GM23248 (cell line): ENCODE measurements around the gene BICDL2. TPM values are rescaled to one million over a fixed set of nuclear protein-coding genes. Genes with fewer than 3 reads are reported as not detected.
"Not testable (repeated sequence)": the region's sequence is repeated elsewhere in the genome, so short reads cannot be mapped to it uniquely, and the experiment has no call there.

Experiments used
- DNase-seq: peaks from one replicate; pipeline ENCODE4 v3.0.0-alpha.2; 2015
- H2AFZ ChIP-seq: fragments of 200-600 bp; sonication (generic); 2 replicates; pipeline ENCODE4 v1.6.1; 2016; ENCODE audit warnings: antibody characterized with exemption
- H3F3A ChIP-seq: fragments of 200-600 bp; sonication (generic); 2 replicates; pipeline ENCODE4 v1.6.1; 2016; ENCODE audit warnings: mild to moderate bottlenecking, antibody characterized with exemption, mixed run types; ENCODE audit not compliant: insufficient read depth
- H3K27ac ChIP-seq: fragments of 200-600 bp; sonication (generic); 2 replicates; pipeline ENCODE4 v1.5.1; 2016; ENCODE audit warnings: mild to moderate bottlenecking
- H3K27me3 ChIP-seq: fragments of 200-600 bp; sonication (generic); replicated peaks from 2 replicates; pipeline ENCODE4 v1.6.1; 2016; ENCODE audit warnings: mild to moderate bottlenecking; ENCODE audit not compliant: insufficient read depth
- H3K36me3 ChIP-seq: fragments of 200-600 bp; sonication (generic); 2 replicates; pipeline ENCODE4 v1.6.1; 2016; ENCODE audit warnings: low read depth, mild to moderate bottlenecking
- H3K4me1 ChIP-seq: fragments of 200-600 bp; sonication (generic); 2 replicates; pipeline ENCODE4 v1.6.1; 2016; ENCODE audit warnings: mild to moderate bottlenecking; ENCODE audit not compliant: insufficient read depth
- H3K4me2 ChIP-seq: fragments of 200-600 bp; sonication (generic); one replicate; pipeline ENCODE4 v1.6.1; 2016; ENCODE audit warnings: mild to moderate bottlenecking; ENCODE audit not compliant: unreplicated experiment
- H3K4me3 ChIP-seq: fragments of 200-600 bp; sonication (generic); 2 replicates; pipeline ENCODE4 v1.5.1; 2016; ENCODE audit warnings: mild to moderate bottlenecking
- H3K79me2 ChIP-seq: fragments of 200-600 bp; sonication (generic); 2 replicates; pipeline ENCODE4 v1.6.1; 2016; ENCODE audit warnings: mild to moderate bottlenecking; ENCODE audit not compliant: insufficient read depth
- H3K9ac ChIP-seq: fragments of 200-600 bp; sonication (generic); 2 replicates; pipeline ENCODE4 v1.6.1; 2016; ENCODE audit warnings: mild to moderate bottlenecking
- H3K9me2 ChIP-seq: fragments of 200-600 bp; sonication (generic); 2 replicates; pipeline ENCODE4 v1.6.1; 2016; ENCODE audit warnings: mixed run types, mild to moderate bottlenecking, moderate library complexity; ENCODE audit not compliant: insufficient read depth
- H3K9me3 ChIP-seq: fragments of 200-600 bp; sonication (generic); one replicate; pipeline ENCODE4 v1.6.1; 2017; ENCODE audit warnings: low read depth
- H4K20me1 ChIP-seq: fragments of 200-600 bp; sonication (generic); 2 replicates; pipeline ENCODE4 v1.6.0; 2016; ENCODE audit not compliant: insufficient read depth
- EZH2 ChIP-seq: fragments of 200-600 bp; sonication (generic); IDR thresholded peaks from 2 replicates; pipeline ENCODE4 v1.6.1; 2018; ENCODE audit warnings: antibody characterized with exemption, mild to moderate bottlenecking; ENCODE audit not compliant: insufficient read depth, poor library complexity, severe bottlenecking
- EZH2phosphoT487 ChIP-seq: fragments of 200-600 bp; sonication (generic); IDR thresholded peaks from 2 replicates; pipeline ENCODE4 v1.6.1; 2018; ENCODE audit warnings: antibody characterized with exemption, moderate library complexity, mild to moderate bottlenecking, low read depth; ENCODE audit not compliant: insufficient read depth
- WGBS, 2 experiments: methylation state at CpG; one replicate each; pipeline ENCODE4 v1.1.6; 2015 to 2017; ENCODE audit warnings: low lambda C conversion rate in 2 of 2, low coverage in 1 of 2; ENCODE audit errors: missing lambda C conversion rate in 2 of 2; 5-methylcytosine and 5-hydroxymethylcytosine counted together
- in situ Hi-C: fragments of 300-500 bp; cut with MboI; formaldehyde crosslinking; loops from 2 replicates; pipeline ENCODE4 v1.15.0; 2020
- polyA plus RNA-seq: library from polyadenylated mRNA; unstranded; fragments of >200 nt; fragmentation: Nextera tagmentation; extraction: Ambion mirVana; gene quantifications from 2 replicates; pipeline ENCODE4 v1.2.1, GENCODE V29; 2016
- total RNA-seq: library from RNA; depleted of rRNA; stranded (reverse); fragments of >200 nt; shearing (Covaris generic); gene quantifications from 2 replicates; pipeline ENCODE4 v1.2.3, GENCODE V29; 2014

Gene BICDL2
- total and polyA plus RNA-seq, 2 experiments from 2014 or later, result 0.11 to 0.63 TPM

DNA sequence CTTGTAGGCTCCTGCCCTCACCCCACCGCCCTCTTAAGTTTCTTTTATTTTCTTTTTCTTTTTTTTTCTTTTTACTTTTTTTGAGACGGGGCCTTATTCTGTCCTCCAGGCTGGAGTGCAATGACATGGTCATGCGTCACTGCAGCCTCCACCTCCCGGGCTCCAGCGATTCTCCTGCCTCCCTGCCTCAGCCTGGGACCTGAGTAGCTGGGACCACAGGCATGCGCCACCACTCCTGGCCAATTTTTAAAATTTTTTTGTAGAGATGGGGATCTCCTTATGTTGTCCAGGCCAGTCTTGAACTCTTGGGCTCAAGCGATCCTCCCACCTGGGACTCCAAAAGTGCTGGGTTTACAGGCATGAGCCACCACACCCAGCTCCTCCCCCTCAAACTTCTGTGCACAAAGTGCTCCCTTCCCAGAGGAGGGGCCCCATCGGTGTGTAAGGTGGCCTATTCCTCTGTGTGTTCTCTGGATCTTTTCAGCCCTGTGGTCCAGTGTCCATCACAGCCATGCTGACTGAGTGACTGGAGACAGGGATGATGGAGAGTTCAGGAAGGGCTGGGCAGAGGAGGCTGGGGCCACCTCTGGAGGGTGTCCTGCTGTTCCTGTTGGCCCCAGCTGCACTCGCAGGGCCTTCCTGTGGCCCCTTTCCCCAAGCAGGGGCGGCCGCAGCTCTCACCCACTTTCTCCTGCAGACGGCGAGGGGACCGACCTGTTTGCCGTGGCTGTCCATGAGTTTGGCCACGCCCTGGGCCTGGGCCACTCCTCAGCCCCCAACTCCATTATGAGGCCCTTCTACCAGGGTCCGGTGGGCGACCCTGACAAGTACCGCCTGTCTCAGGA is 19.8 kb upstream of the BICDL2 start:
- no peaks in the 10 kb centered on the region for H3K79me2 ChIP-seq
- TF ChIP-seq EZH2phosphoT487, result no peak
- no peak for DNase-seq
- H3K27me3 ChIP-seq, result no peaks in the 10 kb centered on the region
- no peaks in the 10 kb centered on the region for H3K9me3 ChIP-seq
- H4K20me1 ChIP-seq, result no peaks in the 10 kb centered on the region
- H3K4me3 ChIP-seq, result no peak overlapping the region
- in situ Hi-C loops, result no loop called here
- H3K27ac ChIP-seq, result no peak overlapping the region
- H3K4me1 ChIP-seq, result no peaks in the 10 kb centered on the region
- H2AFZ ChIP-seq, result no peak overlapping the region
- WGBS, 2 experiments, result 90 to 91% methylated on average over 19 of the region's 19 CpGs
- no peaks in the 10 kb centered on the region for H3K36me3 ChIP-seq
- no peaks in the 10 kb centered on the region for H3K9me2 ChIP-seq
- no peaks in the 10 kb centered on the region for H3F3A ChIP-seq
- H3K4me2 ChIP-seq, result no peak overlapping the region
- H3K9ac ChIP-seq, result no peak overlapping the region

DNA sequence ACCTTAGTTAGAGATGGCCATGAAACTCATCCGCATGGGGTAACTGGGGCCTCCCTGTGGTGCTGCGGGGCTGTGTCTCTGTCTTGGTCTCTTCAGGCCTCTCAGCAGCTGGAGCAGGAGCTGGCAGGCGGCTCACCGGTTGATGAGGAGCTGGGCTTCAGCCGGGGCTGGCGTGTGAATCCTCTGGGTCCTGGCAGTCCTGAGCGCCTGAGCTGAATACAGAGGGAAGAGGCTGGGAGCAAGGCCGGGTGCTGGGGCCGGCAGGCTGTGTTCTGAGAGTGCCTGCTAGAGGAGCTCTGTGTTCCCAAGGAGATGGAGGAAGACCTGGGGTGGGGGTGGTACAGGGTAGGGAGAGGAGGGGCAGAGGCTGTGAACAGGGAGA is 19.0 kb upstream of the BICDL2 start:
- in situ Hi-C loops, H3K9me2 ChIP-seq, H3K4me2 ChIP-seq, H3K27ac ChIP-seq, DNase-seq, H3F3A ChIP-seq, H3K9ac ChIP-seq, H3K4me1 ChIP-seq, H4K20me1 ChIP-seq, H3K79me2 ChIP-seq, H3K9me3 ChIP-seq, H3K36me3 ChIP-seq, H3K4me3 ChIP-seq, H3K27me3 ChIP-seq, H2AFZ ChIP-seq: not testable (repeated sequence)
- WGBS, 2 experiments, result 29 to 32% methylated on average over 9 of the region's 9 CpGs

GRCh38 chr16:3054965-3055733 is 18.4 kb upstream of the BICDL2 start:
- Histone ChIP-seq H3K4me2 (no peak overlapping the region), H3K9me3 (no peaks in the 10 kb centered on the region), H3F3A (no peaks in the 10 kb centered on the region), H3K4me1 (no peaks in the 10 kb centered on the region), H3K27ac (no peak overlapping the region), H2AFZ (no peak overlapping the region), H3K9me2 (no peaks in the 10 kb centered on the region), H3K36me3 (no peaks in the 10 kb centered on the region), H3K79me2 (no peaks in the 10 kb centered on the region), H4K20me1 (no peaks in the 10 kb centered on the region), H3K27me3 (0 out of 2 replicates have a peak, but pooled peaks cover 5% of the 10 kb centered on the region), H3K9ac (no peak overlapping the region), H3K4me3 (no peak overlapping the region)
- TF ChIP-seq EZH2phosphoT487, result no peak
- no peak for TF ChIP-seq EZH2
- in situ Hi-C loops, result no loop called here
- 80 to 87% methylated on average over 16 to 17 of the region's 17 CpGs for WGBS, 2 experiments
- no peak for DNase-seq

DNA sequence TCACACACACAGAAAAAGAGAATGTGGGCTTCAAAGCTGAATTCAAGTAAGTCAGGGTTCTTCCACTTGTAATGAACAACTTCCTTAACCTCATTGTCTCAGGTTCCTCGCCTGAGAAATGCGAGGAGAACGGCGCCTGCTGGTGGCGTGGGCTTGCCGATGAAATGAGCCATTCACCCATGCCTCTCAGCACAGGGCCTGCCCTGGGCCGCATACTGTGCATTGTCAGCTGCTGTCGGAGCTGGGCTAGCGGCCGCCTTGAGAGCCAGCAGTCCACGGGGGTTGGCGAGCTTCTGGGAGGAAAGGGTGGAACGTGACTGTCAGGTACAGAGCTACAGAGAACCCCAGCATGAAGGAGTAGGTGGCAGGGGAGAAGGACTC is 16.6 kb upstream of the BICDL2 start:
- H3K9ac ChIP-seq, H3K27me3 ChIP-seq, H3K79me2 ChIP-seq, H3K9me2 ChIP-seq, H2AFZ ChIP-seq, H3K4me2 ChIP-seq, H3F3A ChIP-seq, DNase-seq, H3K9me3 ChIP-seq, H3K27ac ChIP-seq, H3K36me3 ChIP-seq, H3K4me1 ChIP-seq, H3K4me3 ChIP-seq, H4K20me1 ChIP-seq, in situ Hi-C loops: not testable (repeated sequence)
- 83 to 86% methylated on average over 12 of the region's 13 CpGs for WGBS, 2 experiments

GRCh38 chr16:3052571-3053329 is 16.0 kb upstream of the BICDL2 start:
- in situ Hi-C loops, H3K9me2 ChIP-seq, H3K27me3 ChIP-seq, H3K4me2 ChIP-seq, H3F3A ChIP-seq, H3K36me3 ChIP-seq, H2AFZ ChIP-seq, H3K27ac ChIP-seq, H3K79me2 ChIP-seq, H4K20me1 ChIP-seq, H3K9ac ChIP-seq, DNase-seq, H3K4me1 ChIP-seq, H3K9me3 ChIP-seq, H3K4me3 ChIP-seq: not testable (repeated sequence)
- 67 to 76% methylated on average over 11 to 12 of the region's 12 CpGs for WGBS, 2 experiments
